Measurements from ENCODE around the gene MAD1L1. TPM values are rescaled to one million over a fixed set of nuclear protein-coding genes. Genes with fewer than 3 reads are reported as not detected.

MAD1L1 gene
- total RNA-seq, 4 donors from 2014 or later, result 22.3 to 56.6 (median 35.0) TPM

DNA sequence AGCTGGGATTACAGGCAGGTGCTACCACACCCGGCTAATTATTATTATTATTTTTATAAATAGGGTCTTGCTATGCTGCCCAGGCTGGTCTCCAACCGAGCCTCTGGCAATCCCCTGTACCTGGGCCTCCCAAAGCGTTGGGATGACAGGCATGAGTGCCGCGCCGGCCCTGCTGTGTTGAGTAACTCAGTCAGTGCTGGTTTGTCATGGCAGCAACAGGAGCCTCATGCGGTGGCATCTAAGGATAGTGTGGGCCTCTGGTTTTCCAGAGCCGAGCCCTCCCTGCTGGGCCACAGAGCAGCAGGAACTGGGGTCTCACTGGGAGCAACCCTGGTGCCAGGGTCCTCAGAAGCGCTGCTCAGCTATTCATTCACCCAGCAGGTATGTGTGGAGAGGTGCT, 318.0 kb downstream of the MAD1L1 start:
- Histone ChIP-seq H3K4me3 (no peak overlapping the region), H3K27me3 (no peaks in the 10 kb centered on the region), H3K27ac (no peak overlapping the region), H3K36me3 (no peaks in the 10 kb centered on the region), H3K9me3 (no peaks in the 10 kb centered on the region), H3K4me1 (peaks cover 0 to 41% (median 10%) of the 10 kb centered on the region in 3 donors)
- WGBS, 2 donors (ENCODE audit: low coverage in 1 of 2), result 92 to 100% methylated on average over 1 to 2 of the region's 9 CpGs
- no peak for TF ChIP-seq POLR2AphosphoS5 (IDR thresholded peaks at IDR 0.05)
- TF ChIP-seq, protein P1, sequence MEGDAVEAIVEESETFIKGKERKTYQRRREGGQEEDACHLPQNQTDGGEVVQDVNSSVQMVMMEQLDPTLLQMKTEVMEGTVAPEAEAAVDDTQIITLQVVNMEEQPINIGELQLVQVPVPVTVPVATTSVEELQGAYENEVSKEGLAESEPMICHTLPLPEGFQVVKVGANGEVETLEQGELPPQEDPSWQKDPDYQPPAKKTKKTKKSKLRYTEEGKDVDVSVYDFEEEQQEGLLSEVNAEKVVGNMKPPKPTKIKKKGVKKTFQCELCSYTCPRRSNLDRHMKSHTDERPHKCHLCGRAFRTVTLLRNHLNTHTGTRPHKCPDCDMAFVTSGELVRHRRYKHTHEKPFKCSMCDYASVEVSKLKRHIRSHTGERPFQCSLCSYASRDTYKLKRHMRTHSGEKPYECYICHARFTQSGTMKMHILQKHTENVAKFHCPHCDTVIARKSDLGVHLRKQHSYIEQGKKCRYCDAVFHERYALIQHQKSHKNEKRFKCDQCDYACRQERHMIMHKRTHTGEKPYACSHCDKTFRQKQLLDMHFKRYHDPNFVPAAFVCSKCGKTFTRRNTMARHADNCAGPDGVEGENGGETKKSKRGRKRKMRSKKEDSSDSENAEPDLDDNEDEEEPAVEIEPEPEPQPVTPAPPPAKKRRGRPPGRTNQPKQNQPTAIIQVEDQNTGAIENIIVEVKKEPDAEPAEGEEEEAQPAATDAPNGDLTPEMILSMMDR (IDR thresholded peaks at IDR 0.05), result no peak
- no peak for TF ChIP-seq EP300 (IDR thresholded peaks at IDR 0.05)
- no peak for TF ChIP-seq POLR2A (IDR thresholded peaks at IDR 0.05)
- ATAC-seq, result no peak

DNA sequence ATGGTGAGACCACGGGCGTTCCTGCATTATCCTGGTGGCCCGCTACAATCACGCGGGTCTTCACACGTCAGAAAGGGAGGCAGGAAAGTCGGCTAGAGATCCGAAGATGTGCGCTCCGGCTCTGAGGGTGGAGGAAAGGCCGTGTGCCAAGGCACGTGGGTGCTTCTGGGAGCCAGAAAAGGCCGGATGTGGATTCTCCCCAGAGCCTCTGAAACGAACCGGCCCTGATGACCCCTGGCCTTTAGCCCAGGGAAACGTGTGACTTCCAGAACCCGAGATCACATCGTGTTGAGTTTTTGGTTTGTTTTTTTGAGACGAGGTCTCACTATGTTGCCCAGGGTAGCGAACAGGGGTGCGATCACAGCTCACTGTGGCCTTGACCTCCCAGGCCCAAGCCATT, 318.4 kb downstream of the MAD1L1 start:
- peak; percentile 23 for ATAC-seq
- Histone ChIP-seq H3K27ac (no peak overlapping the region), H3K9me3 (no peaks in the 10 kb centered on the region), H3K36me3 (peaks cover 0 to 4% of the 10 kb centered on the region in 2 donors), H3K4me3 (no peak overlapping the region), H3K4me1 (peaks cover 0 to 37% (median 10%) of the 10 kb centered on the region in 3 donors), H3K27me3 (no peaks in the 10 kb centered on the region)
- no peak for TF ChIP-seq POLR2AphosphoS5 (IDR thresholded peaks at IDR 0.05)
- TF ChIP-seq, protein P1 (IDR thresholded peaks at IDR 0.05), result no peak
- TF ChIP-seq EP300 (IDR thresholded peaks at IDR 0.05), result no peak
- TF ChIP-seq POLR2A (IDR thresholded peaks at IDR 0.05), result no peak
- WGBS, 2 donors (ENCODE audit: low coverage in 1 of 2), result 75 to 100% methylated on average over 1 to 2 of the region's 21 CpGs

DNA sequence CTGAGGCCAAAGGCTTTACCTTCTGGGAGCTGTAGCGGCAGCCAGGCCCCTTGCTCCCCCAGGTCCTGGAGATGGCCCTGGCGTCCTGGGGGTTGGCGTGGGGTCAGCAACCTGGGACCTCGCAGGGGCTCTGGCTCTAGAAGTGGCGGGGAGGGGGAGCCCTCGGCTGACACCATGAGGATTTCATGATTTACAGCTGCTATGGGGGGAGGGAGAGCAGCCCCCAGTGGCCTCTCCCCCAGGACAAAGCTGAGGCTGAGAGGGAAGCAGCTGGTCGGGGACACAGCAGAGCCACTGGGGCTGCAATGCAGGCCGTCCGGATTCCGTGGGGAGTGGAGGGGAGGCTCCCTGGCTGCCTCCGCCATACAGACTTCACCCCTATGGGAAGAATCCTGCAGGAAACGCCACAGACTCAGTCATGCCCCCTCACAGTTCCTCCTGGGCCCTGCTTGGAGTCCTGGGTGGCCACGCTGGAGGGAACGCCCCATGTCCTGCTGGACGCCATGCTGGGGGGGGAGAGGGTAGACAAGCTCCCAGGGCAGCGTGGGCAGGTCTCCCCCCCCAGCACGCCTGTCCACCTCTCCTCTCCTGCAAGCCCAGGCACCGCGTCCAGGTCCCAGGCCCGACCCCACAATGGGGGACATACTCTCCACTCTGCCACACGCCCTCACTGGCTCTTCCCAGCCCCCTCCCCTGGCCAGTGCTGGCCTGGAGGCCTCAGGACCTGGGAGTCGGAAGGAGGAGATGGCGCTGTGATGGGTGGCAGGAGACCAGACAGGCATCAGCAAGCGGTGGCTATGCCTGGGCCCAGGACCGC, 319.1 kb downstream of the MAD1L1 start:
- Histone ChIP-seq H3K36me3 (peaks cover 0 to 6% of the 10 kb centered on the region in 2 donors), H3K9me3 (no peaks in the 10 kb centered on the region), H3K4me3 (no peak overlapping the region), H3K27me3 (no peaks in the 10 kb centered on the region), H3K4me1 (peaks cover 0 to 37% (median 10%) of the 10 kb centered on the region in 3 donors), H3K27ac (no peak overlapping the region)
- TF ChIP-seq, protein P1 (IDR thresholded peaks at IDR 0.05), result no peak
- TF ChIP-seq EP300 (IDR thresholded peaks at IDR 0.05) (no peak), POLR2AphosphoS5 (IDR thresholded peaks at IDR 0.05) (no peak), POLR2A (IDR thresholded peaks at IDR 0.05) (no peak)
- no peak for ATAC-seq
- 100% methylated on average over 2 to 3 of the region's 25 CpGs for WGBS, 2 donors (ENCODE audit: low coverage in 1 of 2)

DNA sequence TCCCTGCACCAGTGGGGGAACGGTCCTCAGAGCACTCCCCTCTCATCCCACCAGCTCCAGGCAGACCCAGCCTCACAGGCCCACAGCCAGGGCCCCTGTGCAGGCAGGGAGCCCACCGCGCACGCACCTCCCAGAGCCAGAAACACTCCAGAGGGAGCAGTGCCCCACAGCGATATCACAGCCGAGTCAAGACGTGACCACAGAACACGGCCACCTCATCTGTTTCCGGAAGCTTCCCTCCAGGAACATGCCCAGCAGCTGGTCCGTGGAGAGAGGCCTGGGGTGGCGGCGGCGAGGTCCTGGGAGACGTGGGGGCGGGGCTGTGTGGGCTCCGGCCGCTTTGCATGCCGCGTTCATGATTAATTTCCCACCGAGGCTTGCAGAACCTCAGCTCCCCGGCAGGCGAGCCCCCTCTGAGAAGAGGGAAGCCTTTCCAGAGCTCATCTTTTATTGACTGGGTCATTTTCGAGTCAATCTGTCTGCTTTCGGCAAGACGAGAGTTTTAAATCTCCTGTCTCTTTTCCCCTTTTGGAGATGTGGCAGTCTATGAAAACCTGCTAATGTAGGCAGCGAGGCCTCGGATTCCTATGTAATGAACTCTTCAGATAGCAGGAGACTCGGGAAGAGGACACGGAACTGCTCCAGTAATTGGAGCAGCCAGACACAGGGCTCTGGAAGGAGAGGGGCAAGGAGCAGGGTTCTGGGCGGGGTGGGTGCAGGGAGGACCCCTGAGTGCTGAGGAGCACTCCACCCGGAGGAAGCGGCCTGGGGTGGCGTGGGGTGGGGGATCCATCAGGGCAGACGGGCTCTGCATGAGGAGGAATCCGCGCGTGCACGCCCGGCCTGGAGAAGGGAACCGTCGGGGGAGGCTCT, 319.9 kb downstream of the MAD1L1 start:
- no peaks in the 10 kb centered on the region for H3K27me3 ChIP-seq
- H3K4me3 ChIP-seq, result no peak overlapping the region
- no peak for ATAC-seq

More for the DNA sequence above, 319.9 kb downstream of the MAD1L1 start:
- Histone ChIP-seq H3K4me1 (peaks cover 0 to 37% (median 10%) of the 10 kb centered on the region in 3 donors), H3K27ac (no peak overlapping the region), H3K36me3 (peaks cover 0 to 6% of the 10 kb centered on the region in 2 donors), H3K9me3 (no peaks in the 10 kb centered on the region)
- TF ChIP-seq POLR2AphosphoS5 (IDR thresholded peaks at IDR 0.05) (no peak), EP300 (IDR thresholded peaks at IDR 0.05) (no peak), POLR2A (IDR thresholded peaks at IDR 0.05) (no peak)
- TF ChIP-seq, protein P1 (IDR thresholded peaks at IDR 0.05), result peak in 1 of 4 experiments; percentile 34
- WGBS, 2 donors (ENCODE audit: low coverage in 1 of 2), result 28 to 52% methylated on average over 10 to 14 of the region's 41 CpGs
